Mucosa of gallbladder (tissue), 1 donor: ENCODE results near the gene NBEA. TPM values are rescaled to one million over a fixed set of nuclear protein-coding genes. Genes with fewer than 3 reads are reported as not detected.
"Not testable (repeated sequence)": the region's sequence is repeated elsewhere in the genome, so short reads cannot be mapped to it uniquely, and the experiment has no call there.

ENCODE experiments used
- DNase-seq: peaks from one replicate; pipeline ENCODE4 v3.0.0-alpha.2; 2020; ENCODE audit warnings: low spot score
- total RNA-seq: library from RNA; stranded (reverse); gene quantifications from one replicate; pipeline ENCODE4 v1.2.1, GENCODE V29; 2021
- donor health status: DM: no; HTN: no; CAD: no.

NBEA gene
- total RNA-seq, 1 donor from 2014 or later, result 15.0 TPM

- DNase-seq, result no peak
Measured at GRCh38 chr13:34959489-34959888, 17.4 kb downstream of the NBEA start.

GRCh38 chr13:34964558-34964957, 22.5 kb downstream of the NBEA start:
- DNase-seq, result no peak

- no peak for DNase-seq
Measured at GRCh38 chr13:34967851-34968562, 25.9 kb downstream of the NBEA start.

- DNase-seq, result not testable (repeated sequence)
Measured at GRCh38 chr13:34969539-34969938, 27.5 kb downstream of the NBEA start.

- DNase-seq, result no peak
Measured at GRCh38 chr13:34970961-34971360, 28.9 kb downstream of the NBEA start.

GRCh38 chr13:34971473-34971872, 29.4 kb downstream of the NBEA start:
- DNase-seq, result no peak

- DNase-seq, result not testable (repeated sequence)
Measured at GRCh38 chr13:34985199-34985598, 43.1 kb downstream of the NBEA start.

- no peak for DNase-seq
Measured at GRCh38 chr13:34988330-34988791, 46.3 kb downstream of the NBEA start.

- DNase-seq, result no peak
Measured at GRCh38 chr13:34990399-34991214, 48.5 kb downstream of the NBEA start.

GRCh38 chr13:34993470-34993869, 51.4 kb downstream of the NBEA start:
- DNase-seq, result no peak

GRCh38 chr13:35003734-35004133, 61.7 kb downstream of the NBEA start:
- not testable (repeated sequence) for DNase-seq

GRCh38 chr13:35005051-35005450, 63.0 kb downstream of the NBEA start:
- DNase-seq, result no peak

GRCh38 chr13:35014606-35015213, 72.6 kb downstream of the NBEA start:
- DNase-seq, result no peak

- DNase-seq, result no peak
Measured at GRCh38 chr13:35016362-35017112, 74.5 kb downstream of the NBEA start.

- DNase-seq, result no peak
Measured at GRCh38 chr13:35025314-35025713, 83.2 kb downstream of the NBEA start.

- no peak for DNase-seq
Measured at GRCh38 chr13:35028338-35028867, 86.3 kb downstream of the NBEA start.

GRCh38 chr13:35039012-35039411, 96.9 kb downstream of the NBEA start:
- no peak for DNase-seq

GRCh38 chr13:35046587-35046986, 104.5 kb downstream of the NBEA start:
- no peak for DNase-seq

- no peak for DNase-seq
Measured at GRCh38 chr13:35055705-35056104, 113.6 kb downstream of the NBEA start.

GRCh38 chr13:35057858-35058257, 115.8 kb downstream of the NBEA start:
- DNase-seq, result no peak

GRCh38 chr13:35058585-35058984, 116.5 kb downstream of the NBEA start:
- not testable (repeated sequence) for DNase-seq

GRCh38 chr13:35086667-35087066, 144.6 kb downstream of the NBEA start:
- DNase-seq, result no peak
